Limb (tissue), 2 donors: ENCODE measurements around the gene USF3.

Experiments
- DNase-seq, 2 donors: peaks; one replicate each; pipeline ENCODE4 v3.0.0-alpha.2; 2016; ENCODE audit errors: extremely low spot score in 2 of 2

Gene USF3

DNA sequence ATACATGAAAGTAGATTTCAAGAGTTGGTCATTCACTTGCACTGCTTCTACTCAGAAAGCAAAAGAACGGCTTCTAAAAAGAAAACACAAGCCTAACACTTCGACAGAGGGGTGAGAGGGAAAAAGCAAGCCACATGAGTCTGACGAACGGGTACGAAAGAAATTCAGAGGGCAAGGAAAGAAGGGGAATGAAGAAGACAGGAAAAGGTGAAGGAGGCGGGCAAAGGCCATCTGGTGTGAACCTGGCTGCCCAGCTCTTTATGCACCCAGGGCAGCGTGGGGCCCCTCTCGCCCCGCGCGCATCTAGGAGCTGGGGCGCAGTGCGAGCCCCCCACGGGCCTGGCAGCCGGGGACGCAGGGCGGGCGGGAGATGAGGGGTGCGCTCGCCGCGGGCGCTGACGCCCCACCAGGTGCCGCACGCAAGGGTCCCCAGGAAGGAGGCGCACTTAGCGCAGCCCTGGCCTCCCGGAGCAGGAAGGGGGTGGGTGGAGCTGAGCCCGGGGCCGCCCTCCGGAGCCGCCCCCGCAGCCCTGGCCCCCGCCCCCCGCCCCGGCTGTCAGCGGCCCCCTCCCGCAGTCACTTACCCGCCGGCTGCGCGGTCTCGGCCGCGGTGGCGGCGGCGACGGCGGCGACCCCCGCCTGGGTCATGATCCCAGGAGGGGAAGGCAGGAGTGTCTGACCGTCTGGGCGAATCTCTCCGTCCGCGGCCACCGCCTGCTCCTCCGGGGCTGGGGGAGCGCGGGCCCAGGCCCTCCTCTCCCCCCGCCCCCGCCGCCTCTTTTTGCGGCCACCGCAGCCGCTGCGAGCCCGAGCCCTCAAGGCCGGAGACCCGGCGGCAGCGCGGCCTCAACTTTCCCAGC lies at the start of gene USF3:
TSS of gene USF3 (minus strand) at position 857 of the 860 bp plus-strand sequence. CDS start 21,764 bp downstream, outside the sequence.
- DNase-seq, result peak; percentile 68 to 87

DNA sequence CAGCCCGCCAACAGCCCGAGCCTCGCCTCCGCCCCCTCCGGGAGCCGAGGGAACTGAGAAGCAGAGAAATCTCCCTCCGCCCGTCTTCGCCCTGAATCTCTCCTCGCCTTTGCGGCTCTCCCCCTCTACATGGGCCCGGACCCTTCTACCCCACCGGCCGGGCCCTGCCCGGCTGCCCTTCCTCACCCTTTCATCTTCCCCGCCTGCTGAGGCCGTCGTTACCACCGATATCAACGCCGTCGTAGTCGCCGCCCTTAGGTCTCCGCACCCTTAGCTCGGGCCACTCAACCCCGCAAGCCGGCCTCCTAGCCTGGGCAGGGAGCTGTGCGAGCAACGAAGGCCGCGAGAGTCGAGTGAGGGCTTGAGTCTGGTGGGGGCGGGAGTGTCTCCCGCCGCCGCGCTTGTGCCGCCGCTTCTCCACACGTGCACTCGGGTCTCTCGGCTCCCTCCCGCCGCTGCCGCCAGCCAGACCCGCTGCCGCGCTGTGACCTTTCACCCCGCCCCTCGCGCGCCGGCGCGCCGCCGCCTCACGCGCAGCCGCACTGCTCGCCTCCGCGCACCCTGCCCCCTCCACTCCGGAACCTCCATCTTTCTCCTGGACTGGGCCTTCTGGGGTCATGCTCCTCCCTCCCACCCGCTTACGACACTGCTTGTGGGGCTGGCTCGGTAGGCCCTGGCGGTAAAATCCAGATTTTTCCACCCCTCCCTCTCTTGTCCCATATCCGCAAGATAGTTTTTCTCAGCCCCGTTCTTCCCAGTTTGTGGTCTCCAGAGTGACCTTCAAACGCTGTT lies 49.5 kb upstream of the USF3 start, which contains the start of gene NAA50:
TSS of gene NAA50 (minus strand) at position 494 of the 792 bp plus-strand sequence. CDS start at position 194, 300 bp downstream.
- DNase-seq, result peak; percentile 94 to 98

DNA sequence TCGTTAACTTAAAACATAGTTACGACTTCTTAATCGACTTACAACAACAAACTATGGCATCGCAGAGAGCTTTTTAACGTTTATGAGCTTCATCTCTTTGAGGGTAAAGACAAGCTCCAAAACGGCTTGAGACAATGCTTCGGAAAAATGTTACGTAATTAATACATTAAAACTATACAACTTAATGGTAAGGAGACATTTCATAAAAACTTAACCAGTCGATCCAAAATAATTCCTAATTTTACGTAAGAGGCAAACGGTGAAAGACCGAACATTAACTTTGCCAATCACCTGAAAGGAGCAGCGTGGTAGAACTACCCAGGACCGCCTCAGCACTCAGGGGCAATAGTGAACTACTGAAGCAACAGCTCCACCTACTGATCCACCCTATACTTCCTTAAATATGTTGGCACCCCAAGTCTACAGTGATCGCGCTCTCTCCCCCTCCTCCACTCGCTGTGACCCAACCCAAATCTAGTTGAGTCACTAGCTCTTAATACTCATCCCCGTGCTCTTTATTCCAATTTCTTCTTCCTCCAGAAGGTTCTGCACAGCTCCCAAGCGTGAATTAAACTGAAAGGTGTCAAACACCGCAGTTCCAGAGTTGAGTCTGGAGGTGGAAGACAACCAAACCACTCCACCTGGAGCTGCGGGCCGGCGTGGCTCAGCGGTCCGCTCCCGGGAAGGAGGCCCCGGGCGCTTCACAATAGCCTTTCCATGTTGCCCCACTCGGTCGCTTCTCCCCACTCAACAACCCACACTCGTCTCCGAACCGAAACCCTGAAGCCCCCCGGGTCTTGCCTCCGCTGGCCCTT lies 48.7 kb upstream of the USF3 start:
- peak; percentile 82 to 85 for DNase-seq

DNA sequence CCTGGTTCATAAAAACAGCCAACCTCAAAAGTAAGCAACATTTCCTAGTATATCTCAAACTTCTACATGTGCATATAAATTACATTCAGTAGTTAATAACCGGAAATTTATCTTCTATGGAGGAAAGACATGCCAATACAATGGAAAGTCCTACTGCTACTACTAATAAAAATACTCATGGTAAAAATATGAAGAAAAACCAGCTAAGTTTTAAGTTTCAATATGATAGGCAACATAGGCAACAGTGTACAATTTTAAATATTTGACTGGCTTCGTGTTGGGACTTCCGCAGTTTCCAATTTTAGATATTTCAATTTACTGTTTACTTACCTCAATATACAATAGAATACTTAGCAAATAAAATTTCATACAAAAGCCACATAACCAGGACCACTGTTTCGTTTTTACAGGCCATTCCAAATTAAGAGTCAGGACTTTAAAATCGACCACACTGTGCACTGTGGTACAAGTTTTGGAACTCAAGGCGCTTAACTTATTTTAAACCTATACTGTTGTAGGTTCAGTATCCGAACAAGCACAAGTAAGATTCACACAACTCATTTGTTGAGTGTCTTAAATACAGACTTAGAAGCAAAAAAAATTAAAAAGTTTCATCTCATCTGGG lies 46.7 kb upstream of the USF3 start:
- DNase-seq, result no peak

- no peak for DNase-seq
These were observed 45.2 kb upstream of the USF3 start for GRCh38 chr3:113741620-113742019.

- DNase-seq, result no peak
These were observed 44.6 kb upstream of the USF3 start for GRCh38 chr3:113741086-113741485.

- DNase-seq, result peak in 1 of 2 donors; percentile 79
These were observed 40.2 kb upstream of the USF3 start for GRCh38 chr3:113736548-113737089.

DNA sequence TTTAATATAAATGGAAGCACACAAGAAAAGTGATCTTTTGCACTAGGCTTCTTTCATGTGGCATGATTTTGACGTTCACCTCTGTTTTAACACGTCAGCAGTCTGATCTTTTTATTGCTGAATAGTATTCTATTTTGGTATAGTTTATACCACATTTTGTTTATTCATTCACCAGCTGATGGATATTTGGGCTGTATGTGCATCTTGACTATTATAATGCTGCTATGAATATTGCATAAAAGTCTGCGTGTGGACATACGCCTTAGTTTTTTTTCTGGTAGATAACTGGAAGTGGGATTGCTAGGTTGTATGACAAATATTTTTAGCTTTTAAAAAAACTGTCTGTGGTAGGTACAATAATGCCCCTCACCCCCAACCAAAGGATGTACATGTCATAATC lies 35.3 kb upstream of the USF3 start:
- DNase-seq, result no peak

GRCh38 chr3:113730550-113730949 lies 34.1 kb upstream of the USF3 start:
- DNase-seq, result no peak

DNA sequence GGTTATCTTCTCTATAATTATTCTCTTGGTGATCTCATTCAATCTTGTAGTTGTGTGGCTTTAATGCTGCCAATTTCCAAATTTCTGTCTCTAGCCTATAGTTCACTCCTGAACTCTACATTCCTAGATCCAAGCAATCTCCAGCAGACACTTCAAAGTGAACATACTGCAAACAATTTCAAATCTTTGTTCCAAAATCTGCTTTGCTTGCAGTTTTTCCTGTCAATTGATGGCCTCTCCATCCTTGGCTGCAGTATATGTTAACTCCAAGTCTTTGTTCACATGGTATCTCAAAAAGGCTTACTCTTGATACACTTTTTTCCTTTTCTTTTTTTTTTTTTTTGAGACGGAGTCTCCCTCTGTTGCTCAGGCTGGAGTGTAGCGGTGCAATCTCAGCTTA lies 32.2 kb upstream of the USF3 start:
- DNase-seq, result no peak

GRCh38 chr3:113721636-113722035 lies 25.2 kb upstream of the USF3 start:
- no peak for DNase-seq

DNA sequence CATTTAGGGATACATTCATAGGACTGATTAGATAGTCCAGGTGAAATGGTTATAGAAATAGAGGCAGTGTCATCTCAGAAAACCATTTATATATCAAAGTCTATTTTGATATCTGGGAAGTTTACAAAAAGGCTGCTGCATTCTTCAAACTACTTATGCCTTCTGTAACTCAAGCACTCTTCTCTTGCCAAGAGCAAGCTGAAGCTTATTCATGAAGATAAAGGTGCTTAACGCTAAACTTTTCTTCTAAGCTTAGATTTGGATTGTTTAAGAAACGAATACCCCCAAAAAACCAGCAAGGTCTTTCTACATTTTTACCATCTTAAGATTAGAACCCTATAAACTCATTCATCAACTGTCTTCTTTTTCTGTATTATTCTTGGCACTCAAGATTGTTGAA lies 23.3 kb upstream of the USF3 start:
- DNase-seq, result no peak

DNA sequence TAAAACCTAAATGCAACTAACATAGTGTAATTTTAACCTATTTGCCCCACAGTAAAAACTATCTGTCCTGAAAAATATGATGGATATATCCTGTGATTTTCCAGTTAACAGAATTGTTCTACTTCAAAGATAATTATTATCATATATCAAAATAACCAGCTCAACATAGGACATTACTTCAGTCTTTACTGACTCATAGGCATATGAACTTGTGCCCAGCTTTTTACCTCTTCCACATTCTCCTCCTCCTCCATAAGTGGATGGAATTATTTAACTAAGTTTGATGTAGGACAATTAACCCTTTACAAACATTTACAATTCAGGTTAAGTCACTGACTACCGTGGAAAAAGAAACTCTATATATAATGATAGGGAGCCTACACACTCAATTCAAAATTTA lies 22.9 kb upstream of the USF3 start:
- no peak for DNase-seq

GRCh38 chr3:113717818-113718217 lies 21.4 kb upstream of the USF3 start:
- DNase-seq, result no peak

DNA sequence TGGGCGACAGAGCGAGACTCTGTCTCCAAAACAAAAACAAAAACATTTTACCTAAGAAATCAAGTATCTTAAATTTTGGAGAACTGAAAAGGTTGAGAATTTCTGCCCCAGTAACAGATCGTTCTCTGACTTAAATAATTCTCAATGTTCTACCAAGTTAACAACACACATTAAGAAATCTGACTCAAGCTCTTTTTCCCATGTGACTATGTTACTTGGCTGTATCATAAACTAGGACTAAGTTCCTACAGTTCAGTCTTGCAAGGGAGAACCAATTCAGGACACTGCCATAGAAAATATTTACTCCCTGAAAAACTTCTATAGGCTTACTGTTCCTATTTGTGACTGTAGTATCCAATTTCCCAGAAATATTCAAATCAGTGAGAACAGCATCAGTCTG lies 20.9 kb upstream of the USF3 start:
- DNase-seq, result no peak

- no peak for DNase-seq
These were observed 18.3 kb upstream of the USF3 start for GRCh38 chr3:113714702-113715101.

GRCh38 chr3:113712129-113712528 lies 15.7 kb upstream of the USF3 start:
- no peak for DNase-seq

DNA sequence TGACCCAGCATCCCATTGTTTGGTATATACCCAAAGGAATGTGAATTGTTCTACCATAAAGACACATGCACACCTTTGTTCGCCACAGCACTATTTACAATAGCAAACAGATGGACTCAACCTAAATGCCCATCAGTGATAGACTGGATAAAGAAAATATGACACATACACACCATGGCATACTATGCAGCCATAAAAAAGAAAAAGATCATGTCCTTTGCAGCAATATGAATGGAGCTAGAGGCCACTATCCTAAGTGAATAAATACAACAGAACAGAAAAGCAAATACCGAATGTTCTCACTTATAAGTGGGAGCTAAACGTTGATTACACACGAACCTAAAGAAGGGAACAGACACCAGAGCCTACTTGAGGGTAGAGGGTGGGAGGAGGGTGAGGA lies 11.4 kb upstream of the USF3 start:
- DNase-seq, result no peak

- peak in 1 of 2 donors; percentile 31 for DNase-seq
These were observed 2.5 kb upstream of the USF3 start for GRCh38 chr3:113698956-113699355.

DNA sequence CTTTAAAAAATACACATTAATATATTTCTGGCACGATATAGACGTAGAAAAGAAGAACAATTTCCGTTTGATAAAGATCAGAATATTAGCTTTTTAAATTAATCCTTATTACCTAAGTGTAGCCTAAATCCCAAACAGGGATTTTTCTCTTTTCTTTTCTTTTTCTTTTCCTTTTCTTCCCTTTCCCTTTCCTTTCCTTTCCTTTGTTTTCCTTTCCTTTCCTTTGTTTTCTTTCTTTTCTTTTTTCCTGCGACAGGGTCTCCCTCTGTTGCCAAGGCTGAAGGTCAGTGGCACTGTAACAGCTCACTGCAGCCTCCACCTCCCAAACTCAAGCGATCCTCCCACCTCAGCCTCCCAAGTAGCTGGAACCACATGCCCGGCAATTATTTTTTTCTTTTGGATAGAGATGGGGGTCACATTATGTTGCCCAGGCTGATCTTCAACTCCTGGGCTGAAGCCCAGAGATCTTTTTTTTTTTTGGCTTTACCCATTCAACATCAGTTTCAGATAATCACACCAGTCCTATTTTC lies 1.8 kb upstream of the USF3 start:
- no peak for DNase-seq
